Measurements from ENCODE around the gene TAS2R20.

- TF ChIP-seq RFX5 (IDR thresholded peaks at IDR 0.05; ENCODE audit: low read depth, low read length) (no peak), CTCF (conservative IDR thresholded peaks at IDR 0.05; ENCODE audit: low read depth, low read length) (no peak)
These were observed 38.3 kb downstream of the TAS2R20 start for GRCh38 chr12:10959804-10960203.
